Measurements from ENCODE around the gene CYBA. TPM values are rescaled to one million over a fixed set of nuclear protein-coding genes. Genes with fewer than 3 reads are reported as not detected.

The CYBA gene
- total RNA-seq, 4 donors from 2014 or later: 258 to 306 (median 291) TPM

DNA sequence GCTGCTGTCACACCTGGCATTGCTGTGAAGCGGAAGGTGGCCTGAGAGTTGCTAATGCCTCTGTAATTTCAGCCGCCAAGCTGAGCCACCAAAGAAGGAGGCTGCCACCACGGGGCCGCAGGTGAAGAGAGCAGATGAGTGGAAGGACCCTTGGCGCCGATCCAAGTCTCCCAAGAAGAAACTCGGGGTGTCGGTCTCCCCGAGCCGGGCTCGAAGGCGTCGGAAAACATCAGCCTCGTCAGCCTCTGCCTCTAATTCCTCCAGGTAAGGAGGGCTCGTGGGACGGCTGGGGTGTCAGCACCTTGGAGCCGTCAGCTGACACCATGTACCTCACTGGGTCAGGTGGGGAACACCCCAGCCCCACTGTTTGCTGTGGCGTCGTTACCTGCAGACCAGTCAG lies 28.7 kb downstream of the CYBA start:
- in situ Hi-C loops (cut with MboI; ENCODE audit: low pct_ligation_motif_present in 1 of 4, low pct_unique_long_range_greater_than_20kb in 1 of 4, low sequenced_read_pairs in 3 of 4): no loop called here
- Histone ChIP-seq H3K9me3 (no peaks in the 10 kb centered on the region), H3K27me3 (no peaks in the 10 kb centered on the region), H3K4me3 (no peak overlapping the region), H3K27ac (no peak overlapping the region), H3K36me3 (peaks cover 0 to 27% (median 11%) of the 10 kb centered on the region in 4 donors), H3K4me1 (peaks cover 1 to 27% (median 13%) of the 10 kb centered on the region in 4 donors)
- intact Hi-C loops (cut with DNase I; ENCODE audit: low total_unique reads): no loop called here
- no peak for DNase-seq
- WGBS, 2 donors (ENCODE audit: low coverage in 1 of 2): 90 to 95% methylated on average over 14 to 19 of the region's 19 CpGs
- TF ChIP-seq, protein P1, sequence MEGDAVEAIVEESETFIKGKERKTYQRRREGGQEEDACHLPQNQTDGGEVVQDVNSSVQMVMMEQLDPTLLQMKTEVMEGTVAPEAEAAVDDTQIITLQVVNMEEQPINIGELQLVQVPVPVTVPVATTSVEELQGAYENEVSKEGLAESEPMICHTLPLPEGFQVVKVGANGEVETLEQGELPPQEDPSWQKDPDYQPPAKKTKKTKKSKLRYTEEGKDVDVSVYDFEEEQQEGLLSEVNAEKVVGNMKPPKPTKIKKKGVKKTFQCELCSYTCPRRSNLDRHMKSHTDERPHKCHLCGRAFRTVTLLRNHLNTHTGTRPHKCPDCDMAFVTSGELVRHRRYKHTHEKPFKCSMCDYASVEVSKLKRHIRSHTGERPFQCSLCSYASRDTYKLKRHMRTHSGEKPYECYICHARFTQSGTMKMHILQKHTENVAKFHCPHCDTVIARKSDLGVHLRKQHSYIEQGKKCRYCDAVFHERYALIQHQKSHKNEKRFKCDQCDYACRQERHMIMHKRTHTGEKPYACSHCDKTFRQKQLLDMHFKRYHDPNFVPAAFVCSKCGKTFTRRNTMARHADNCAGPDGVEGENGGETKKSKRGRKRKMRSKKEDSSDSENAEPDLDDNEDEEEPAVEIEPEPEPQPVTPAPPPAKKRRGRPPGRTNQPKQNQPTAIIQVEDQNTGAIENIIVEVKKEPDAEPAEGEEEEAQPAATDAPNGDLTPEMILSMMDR (IDR thresholded peaks at IDR 0.05): no peak
- no peak for TF ChIP-seq EP300 (IDR thresholded peaks at IDR 0.05; ENCODE audit: low read depth)
- no peak for TF ChIP-seq POLR2AphosphoS5 (IDR thresholded peaks at IDR 0.05)
- no peak for TF ChIP-seq POLR2A (IDR thresholded peaks at IDR 0.05)

DNA sequence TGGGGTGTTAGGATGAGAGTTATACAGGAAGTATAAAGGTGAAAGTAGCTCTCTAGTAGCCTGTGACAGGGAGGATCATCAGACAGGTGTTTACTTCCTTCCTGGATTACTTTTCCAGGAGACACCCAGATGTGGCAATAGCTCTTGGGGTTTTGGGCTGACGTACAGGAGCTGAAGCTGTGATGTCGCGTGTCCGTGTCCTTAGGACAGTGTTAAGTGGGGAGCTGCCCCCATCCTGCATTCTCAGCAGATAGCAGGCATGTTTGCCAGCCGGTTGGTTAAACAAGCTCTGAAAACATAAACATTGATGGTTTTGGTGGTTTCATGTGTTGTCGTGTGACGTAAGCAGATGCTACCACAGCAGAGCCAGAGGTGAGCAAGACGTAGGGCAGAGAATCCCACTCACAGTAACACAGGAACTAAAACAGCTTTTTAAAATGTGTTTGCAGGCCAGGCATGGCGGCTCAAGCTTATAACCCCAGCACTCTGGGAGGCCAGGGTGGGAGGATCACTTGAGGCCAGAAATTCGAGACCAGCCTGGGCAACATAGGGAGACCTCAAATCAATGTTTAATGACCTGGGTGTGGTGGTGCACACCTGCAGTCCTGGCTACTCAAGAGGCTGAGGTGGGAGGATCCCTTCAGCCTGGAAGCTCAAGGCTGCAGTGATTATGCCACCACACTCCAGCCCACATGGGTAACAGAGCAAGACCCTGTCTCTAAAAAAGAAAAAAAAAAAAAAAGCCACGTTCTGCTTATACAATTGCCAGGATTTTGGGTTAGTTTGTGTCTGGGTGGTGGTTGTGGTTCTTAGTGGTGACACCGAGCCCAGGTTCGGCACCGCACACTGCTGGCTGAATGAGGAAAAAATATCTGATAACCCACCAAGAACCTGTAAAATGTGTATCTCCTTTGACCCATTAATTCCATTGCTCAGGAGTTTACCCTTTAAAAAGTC lies 30.7 kb downstream of the CYBA start:
- H3K4me1 ChIP-seq: peaks cover 14 to 44% (median 29%) of the 10 kb centered on the region in 4 donors
- TF ChIP-seq EP300 (IDR thresholded peaks at IDR 0.05; ENCODE audit: low read depth) (peak; percentile 18), POLR2A (IDR thresholded peaks at IDR 0.05) (no peak), POLR2AphosphoS5 (IDR thresholded peaks at IDR 0.05) (peak in 1 of 3 donors; percentile 22)
- in situ Hi-C loops (cut with MboI; ENCODE audit: low pct_ligation_motif_present in 1 of 4, low pct_unique_long_range_greater_than_20kb in 1 of 4, low sequenced_read_pairs in 3 of 4) (no loop called here), intact Hi-C loops (cut with DNase I; ENCODE audit: low total_unique reads) (no loop called here)
- H3K27me3 ChIP-seq: no peaks in the 10 kb centered on the region
- WGBS, 2 donors (ENCODE audit: low coverage in 1 of 2): 75 to 94% methylated on average over 9 to 14 of the region's 14 CpGs
- peak; percentile 47 for DNase-seq
- H3K4me3 ChIP-seq: no peak overlapping the region
- peak overlapping the region; percentile 4 to 36 (median 25) for H3K27ac ChIP-seq
- H3K36me3 ChIP-seq: peaks cover 0 to 27% (median 11%) of the 10 kb centered on the region in 4 donors
- no peaks in the 10 kb centered on the region for H3K9me3 ChIP-seq

DNA sequence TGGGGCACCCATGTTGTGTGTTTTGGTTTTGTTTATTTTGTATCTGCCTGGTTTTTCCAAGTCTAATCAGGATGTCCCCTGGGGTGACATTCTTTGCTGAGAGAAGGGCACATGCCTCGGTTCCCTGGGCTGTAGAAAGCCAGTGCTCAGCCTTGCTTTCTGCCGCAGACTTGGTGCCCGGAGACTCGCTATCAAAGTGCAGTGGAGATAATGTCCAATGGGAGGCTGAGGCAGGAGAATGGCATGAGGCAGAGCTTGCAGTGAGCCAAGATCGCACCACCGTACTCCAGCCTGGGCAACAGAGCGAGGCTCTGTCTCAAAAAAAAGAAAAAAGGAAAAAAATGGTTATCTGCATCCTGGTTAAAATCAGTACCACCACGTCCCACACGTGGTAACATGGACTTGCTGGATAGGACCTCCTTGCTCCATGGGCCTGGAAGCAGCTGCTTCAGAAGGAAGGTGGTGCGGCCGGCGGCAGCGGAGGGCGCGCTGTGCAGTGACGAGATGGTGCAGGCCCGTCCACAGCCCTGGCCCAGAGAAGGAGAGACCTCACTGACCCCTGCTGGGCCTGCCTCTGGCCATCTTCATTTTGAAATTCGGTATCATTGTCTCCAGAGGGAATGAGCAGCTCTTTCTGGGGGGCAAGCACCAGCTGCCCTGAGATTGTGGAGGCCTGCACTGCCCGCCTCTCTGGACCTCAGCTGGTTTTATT lies 31.7 kb downstream of the CYBA start:
- H3K4me1 ChIP-seq: peaks cover 14 to 44% (median 29%) of the 10 kb centered on the region in 4 donors
- intact Hi-C loops (cut with DNase I; ENCODE audit: low total_unique reads): no loop called here
- no peak for DNase-seq
- H3K36me3 ChIP-seq: peaks cover 0 to 21% (median 10%) of the 10 kb centered on the region in 4 donors
- WGBS, 2 donors (ENCODE audit: low coverage in 1 of 2): 93 to 100% methylated on average over 2 to 19 of the region's 19 CpGs
- in situ Hi-C loops (cut with MboI; ENCODE audit: low pct_ligation_motif_present in 1 of 4, low pct_unique_long_range_greater_than_20kb in 1 of 4, low sequenced_read_pairs in 3 of 4): no loop called here
- no peak overlapping the region for H3K4me3 ChIP-seq
- no peaks in the 10 kb centered on the region for H3K9me3 ChIP-seq
- no peaks in the 10 kb centered on the region for H3K27me3 ChIP-seq
- H3K27ac ChIP-seq: peak overlapping the region; percentile 33 to 80 (median 50)
- no peak for TF ChIP-seq POLR2A (IDR thresholded peaks at IDR 0.05)
- TF ChIP-seq POLR2AphosphoS5 (IDR thresholded peaks at IDR 0.05): no peak
- TF ChIP-seq EP300 (IDR thresholded peaks at IDR 0.05; ENCODE audit: low read depth): no peak
- TF ChIP-seq, protein P1 (IDR thresholded peaks at IDR 0.05): no peak

DNA sequence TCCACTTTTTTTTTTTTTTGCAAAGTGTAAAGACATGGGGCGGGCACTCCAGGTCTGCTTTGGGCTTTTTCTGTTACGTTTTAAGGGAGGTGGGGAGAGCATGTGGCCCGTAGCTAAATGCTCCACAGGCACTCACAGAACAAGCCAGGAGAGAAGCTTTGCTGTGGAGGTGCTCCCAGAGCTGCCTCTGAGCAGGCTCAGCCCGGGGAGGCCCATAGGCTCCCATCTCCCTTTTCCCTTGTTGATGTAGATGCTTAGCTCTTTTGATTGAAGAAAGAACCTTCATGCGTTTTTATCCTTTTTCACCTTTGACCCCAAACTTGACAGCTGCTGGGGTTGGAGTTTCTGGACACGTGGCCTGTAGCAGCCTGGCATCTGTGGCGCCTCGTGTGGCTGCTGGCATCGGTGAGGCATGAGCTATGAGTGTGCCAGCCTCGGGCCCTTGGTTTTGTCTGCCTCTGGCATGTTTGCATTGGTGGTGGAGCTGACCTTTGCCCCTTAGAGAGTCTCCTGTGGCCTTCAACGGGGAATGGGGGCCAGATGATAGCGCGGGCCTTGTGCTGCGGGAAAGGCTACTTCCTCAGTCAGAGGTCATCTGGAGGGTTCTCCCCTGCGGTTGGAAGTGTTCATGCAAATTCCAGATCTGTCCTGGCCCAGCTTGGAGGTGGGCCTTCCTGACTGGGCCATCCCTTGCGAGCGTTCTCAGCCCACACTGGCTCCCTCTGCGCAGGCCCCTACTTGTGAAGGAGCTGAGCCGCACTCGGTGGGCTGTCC lies 32.5 kb downstream of the CYBA start:
- 74% methylated on average over 20 of the region's 20 CpGs; no CpG with 5 or more reads in 1 of the 2 donors for WGBS, 2 donors (ENCODE audit: low coverage in 1 of 2)
- Histone ChIP-seq H3K27me3 (no peaks in the 10 kb centered on the region), H3K36me3 (peaks cover 0 to 13% (median 7%) of the 10 kb centered on the region in 4 donors), H3K4me3 (no peak overlapping the region), H3K27ac (peak overlapping the region in 3 of 4 donors; percentile 52 to 80 (median 64)), H3K9me3 (no peaks in the 10 kb centered on the region), H3K4me1 (peaks cover 14 to 44% (median 29%) of the 10 kb centered on the region in 4 donors)
- intact Hi-C loops (cut with DNase I; ENCODE audit: low total_unique reads) (no loop called here), in situ Hi-C loops (cut with MboI; ENCODE audit: low pct_ligation_motif_present in 1 of 4, low pct_unique_long_range_greater_than_20kb in 1 of 4, low sequenced_read_pairs in 3 of 4) (no loop called here)
- DNase-seq: no peak
- TF ChIP-seq POLR2A (IDR thresholded peaks at IDR 0.05) (no peak), POLR2AphosphoS5 (IDR thresholded peaks at IDR 0.05) (no peak), EP300 (IDR thresholded peaks at IDR 0.05; ENCODE audit: low read depth) (no peak)
- TF ChIP-seq, protein P1 (IDR thresholded peaks at IDR 0.05): no peak

Data from transverse colon (tissue), 4 donors.